Natural killer cell (primary cell): Measurements from ENCODE around the gene STIP1. TPM values are rescaled to one million over a fixed set of nuclear protein-coding genes. Genes with fewer than 3 reads are reported as not detected.

Experiments used
- ATAC-seq, 3 donors: fragments of 150-1000 bp in 2 of 3; fragments of 200-7000 bp in 1 of 3; cut with Tn5 transposase; 1 replicate in 1 of 3; 2 replicates in 2 of 3; pipeline ENCODE4 v1.10.0; 2021; ENCODE audit warnings: mild to moderate bottlenecking in 2 of 3, moderate library complexity in 2 of 3
- DNase-seq, 2 donors: peaks; one replicate each; pipeline versions ENCODE4 v3.0.0 to v3.0.0-alpha.2; 2013 to 2021; ENCODE audit warnings: mixed read lengths in 1 of 2
- H3K27ac ChIP-seq: one replicate; pipeline ENCODE4 v1.5.1; 2013; ENCODE audit warnings: mild to moderate bottlenecking, low read length
- H3K27me3 ChIP-seq: one replicate; pipeline ENCODE4 v1.6.1; 2013; ENCODE audit warnings: low read length; ENCODE audit not compliant: control insufficient read depth, insufficient read depth
- H3K36me3 ChIP-seq: one replicate; pipeline ENCODE4 v1.6.1; 2013; ENCODE audit warnings: low read length; ENCODE audit not compliant: control insufficient read depth, insufficient read depth
- H3K4me1 ChIP-seq: one replicate; pipeline ENCODE4 v1.6.1; 2013; ENCODE audit warnings: low read length; ENCODE audit not compliant: control insufficient read depth, insufficient read depth
- H3K4me3 ChIP-seq: one replicate; pipeline ENCODE4 v1.5.1; 2013; ENCODE audit warnings: low read length
- H3K9me3 ChIP-seq: one replicate; pipeline ENCODE4 v1.6.1; 2013; ENCODE audit warnings: low read length; ENCODE audit not compliant: control insufficient read depth, insufficient read depth
- H3K27ac Mint-ChIP-seq, 2 donors: one replicate each; pipeline ENCODE4 v1.8.0; 2022; ENCODE audit warnings: mild to moderate bottlenecking in 2 of 2, mixed read lengths in 2 of 2, moderate library complexity in 1 of 2
- H3K27me3 Mint-ChIP-seq, 2 donors: one replicate each; pipeline ENCODE4 v1.8.0; 2022; ENCODE audit warnings: low read depth in 2 of 2, mixed read lengths in 2 of 2
- H3K36me3 Mint-ChIP-seq: one replicate; pipeline ENCODE4 v1.8.0; 2022; ENCODE audit warnings: mixed read lengths
- H3K4me1 Mint-ChIP-seq, 2 donors: one replicate each; pipeline ENCODE4 v1.8.0; 2022; ENCODE audit warnings: mixed read lengths in 2 of 2
- H3K4me3 Mint-ChIP-seq: one replicate; pipeline ENCODE4 v1.8.0; 2022; ENCODE audit warnings: mild to moderate bottlenecking, moderate library complexity, mixed read lengths
- H3K9me3 Mint-ChIP-seq, 2 donors: one replicate each; pipeline ENCODE4 v1.8.0; 2022; ENCODE audit warnings: mixed read lengths in 2 of 2
- WGBS: methylation state at CpG from one replicate; pipeline ENCODE4 v1.1.7; 2013; ENCODE audit warnings: missing lambda C conversion rate; ENCODE audit not compliant: insufficient coverage; 5-methylcytosine and 5-hydroxymethylcytosine counted together
- intact Hi-C: fragments of 100-400 bp; cut with micrococcal nuclease; formaldehyde crosslinking; loops from one replicate; pipeline ENCODE4 v1.14.2; 2022
- total RNA-seq, 4 donors: library from RNA; stranded (reverse); fragments of 120-200 nt in 1 of 4; gene quantifications; one replicate each; pipeline versions ENCODE4 v1.2.3 to v1.2.4, GENCODE V29; 2013 to 2022
- TF ChIP-seq, protein P1 (sequence below): fragments of 200-600 bp; IDR thresholded peaks from one replicate; pipeline ENCODE4 v1.8.0; 2022; ENCODE audit warnings: antibody characterized with exemption

Gene STIP1
- total RNA-seq, 3 donors from 2014 or later (not counting 1 experiment from before 2014, with no cell fraction given) = 80.9 to 110 (median 85.1) TPM

DNA sequence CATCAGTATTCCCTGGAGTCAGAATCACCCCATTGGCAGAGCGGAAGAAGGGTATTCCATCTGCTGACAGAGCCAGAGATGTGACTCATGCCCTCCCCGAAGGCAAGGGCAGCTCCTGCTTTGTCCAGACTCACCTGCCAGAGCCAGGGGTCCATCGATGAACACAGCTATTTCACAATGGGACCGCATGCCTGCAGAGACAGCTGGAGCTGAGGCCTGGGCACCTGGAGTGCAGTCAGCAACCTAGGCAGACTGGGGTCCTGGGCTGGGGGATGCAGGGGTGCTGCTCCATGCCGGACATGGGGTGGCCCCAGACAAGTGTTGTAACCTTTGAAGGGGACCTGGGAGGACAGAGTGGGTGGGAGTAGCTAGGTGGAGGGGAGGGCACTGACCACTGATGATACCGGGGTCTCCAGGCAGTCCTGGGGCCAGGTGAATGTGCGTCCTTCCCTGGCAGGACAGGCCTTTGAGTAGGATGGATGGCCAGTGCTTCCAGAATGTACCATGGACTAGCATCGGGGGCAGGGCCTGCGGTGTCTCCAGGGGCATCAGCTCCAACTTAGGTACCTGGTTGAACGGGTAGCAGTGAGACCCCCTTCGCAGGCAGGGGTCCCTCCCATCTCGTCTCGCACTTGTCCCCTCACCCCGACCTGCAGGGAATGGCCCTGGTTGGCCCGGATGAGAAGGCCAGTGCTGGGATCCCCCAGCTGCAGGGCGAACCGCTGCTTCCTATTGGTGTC, 38.4 kb downstream of the STIP1 start:
- H3K27ac Mint-ChIP-seq = peak overlapping the region; percentile 18 to 85
- H3K27ac ChIP-seq = no peak overlapping the region

DNA sequence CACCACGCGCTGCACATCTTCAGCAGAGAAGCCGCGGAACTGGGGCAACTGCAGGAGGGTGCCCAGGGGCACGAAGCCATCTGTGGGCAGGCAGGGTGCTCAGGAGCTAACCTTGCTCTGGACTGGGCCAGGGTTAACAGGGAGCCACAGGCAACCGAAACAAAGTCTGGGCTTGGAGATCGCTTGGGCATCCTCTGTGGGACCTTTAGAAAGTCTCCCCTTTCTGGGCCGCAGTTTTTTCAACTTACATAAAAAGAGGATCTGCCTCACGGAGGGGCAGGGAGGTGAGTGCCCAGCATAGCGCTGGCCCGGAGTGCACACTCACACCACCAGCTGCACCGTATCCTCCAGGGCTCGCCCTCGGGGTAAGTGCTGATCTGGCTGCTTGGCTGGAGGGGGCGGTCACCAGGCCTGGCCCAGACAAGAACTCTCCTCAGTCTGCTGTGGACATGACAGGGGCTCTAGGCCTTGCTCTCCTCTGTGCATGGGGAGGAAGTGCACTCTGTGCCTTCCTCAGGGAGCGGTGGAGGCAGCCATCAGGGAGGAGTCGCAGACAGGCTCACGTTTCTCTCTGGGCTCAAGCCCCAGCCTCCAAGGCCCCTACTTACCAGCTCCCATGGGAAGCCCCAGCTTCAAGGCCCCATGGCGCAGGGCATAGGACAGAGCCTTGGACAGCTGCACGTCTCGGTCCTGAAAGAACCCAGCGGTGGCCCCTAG, 39.1 kb downstream of the STIP1 start:
- TF ChIP-seq, protein P1, sequence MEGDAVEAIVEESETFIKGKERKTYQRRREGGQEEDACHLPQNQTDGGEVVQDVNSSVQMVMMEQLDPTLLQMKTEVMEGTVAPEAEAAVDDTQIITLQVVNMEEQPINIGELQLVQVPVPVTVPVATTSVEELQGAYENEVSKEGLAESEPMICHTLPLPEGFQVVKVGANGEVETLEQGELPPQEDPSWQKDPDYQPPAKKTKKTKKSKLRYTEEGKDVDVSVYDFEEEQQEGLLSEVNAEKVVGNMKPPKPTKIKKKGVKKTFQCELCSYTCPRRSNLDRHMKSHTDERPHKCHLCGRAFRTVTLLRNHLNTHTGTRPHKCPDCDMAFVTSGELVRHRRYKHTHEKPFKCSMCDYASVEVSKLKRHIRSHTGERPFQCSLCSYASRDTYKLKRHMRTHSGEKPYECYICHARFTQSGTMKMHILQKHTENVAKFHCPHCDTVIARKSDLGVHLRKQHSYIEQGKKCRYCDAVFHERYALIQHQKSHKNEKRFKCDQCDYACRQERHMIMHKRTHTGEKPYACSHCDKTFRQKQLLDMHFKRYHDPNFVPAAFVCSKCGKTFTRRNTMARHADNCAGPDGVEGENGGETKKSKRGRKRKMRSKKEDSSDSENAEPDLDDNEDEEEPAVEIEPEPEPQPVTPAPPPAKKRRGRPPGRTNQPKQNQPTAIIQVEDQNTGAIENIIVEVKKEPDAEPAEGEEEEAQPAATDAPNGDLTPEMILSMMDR = no peak
- DNase-seq = no peak
- H3K27ac ChIP-seq = peak overlapping the region; percentile 59
- no peaks in the 10 kb centered on the region for H3K27me3 Mint-ChIP-seq
- no peaks in the 10 kb centered on the region for H3K36me3 Mint-ChIP-seq
- intact Hi-C loops = no loop called here
- H3K36me3 ChIP-seq = peaks cover 31% of the 10 kb centered on the region
- H3K4me1 ChIP-seq = peaks cover 42% of the 10 kb centered on the region
- H3K27me3 ChIP-seq = no peaks in the 10 kb centered on the region
- H3K27ac Mint-ChIP-seq = peak overlapping the region; percentile 82 to 85
- peaks cover 21 to 47% of the 10 kb centered on the region in 2 donors for H3K4me1 Mint-ChIP-seq
- ATAC-seq = no peak
- 74% methylated on average over 22 of the region's 22 CpGs for WGBS
- H3K9me3 ChIP-seq = no peaks in the 10 kb centered on the region
- no peaks in the 10 kb centered on the region for H3K9me3 Mint-ChIP-seq
- H3K4me3 ChIP-seq = peak overlapping the region; percentile 74
- peak overlapping the region; percentile 88 for H3K4me3 Mint-ChIP-seq

More for the DNA sequence above, 38.4 kb downstream of the STIP1 start:
- H3K4me3 ChIP-seq = no peak overlapping the region
- TF ChIP-seq, protein P1 = no peak
- peaks cover 36% of the 10 kb centered on the region for H3K4me1 ChIP-seq
- intact Hi-C loops = no loop called here
- no peaks in the 10 kb centered on the region for H3K9me3 ChIP-seq
- H3K4me3 Mint-ChIP-seq = peak overlapping the region; percentile 88
- 94% methylated on average over 17 of the region's 17 CpGs for WGBS
- no peaks in the 10 kb centered on the region for H3K9me3 Mint-ChIP-seq
- peaks cover 16 to 40% of the 10 kb centered on the region in 2 donors for H3K4me1 Mint-ChIP-seq
- DNase-seq (no peak), ATAC-seq (no peak)
- H3K36me3 Mint-ChIP-seq = no peaks in the 10 kb centered on the region
- H3K36me3 ChIP-seq = peaks cover 38% of the 10 kb centered on the region
- H3K27me3 ChIP-seq = no peaks in the 10 kb centered on the region
- no peaks in the 10 kb centered on the region for H3K27me3 Mint-ChIP-seq

DNA sequence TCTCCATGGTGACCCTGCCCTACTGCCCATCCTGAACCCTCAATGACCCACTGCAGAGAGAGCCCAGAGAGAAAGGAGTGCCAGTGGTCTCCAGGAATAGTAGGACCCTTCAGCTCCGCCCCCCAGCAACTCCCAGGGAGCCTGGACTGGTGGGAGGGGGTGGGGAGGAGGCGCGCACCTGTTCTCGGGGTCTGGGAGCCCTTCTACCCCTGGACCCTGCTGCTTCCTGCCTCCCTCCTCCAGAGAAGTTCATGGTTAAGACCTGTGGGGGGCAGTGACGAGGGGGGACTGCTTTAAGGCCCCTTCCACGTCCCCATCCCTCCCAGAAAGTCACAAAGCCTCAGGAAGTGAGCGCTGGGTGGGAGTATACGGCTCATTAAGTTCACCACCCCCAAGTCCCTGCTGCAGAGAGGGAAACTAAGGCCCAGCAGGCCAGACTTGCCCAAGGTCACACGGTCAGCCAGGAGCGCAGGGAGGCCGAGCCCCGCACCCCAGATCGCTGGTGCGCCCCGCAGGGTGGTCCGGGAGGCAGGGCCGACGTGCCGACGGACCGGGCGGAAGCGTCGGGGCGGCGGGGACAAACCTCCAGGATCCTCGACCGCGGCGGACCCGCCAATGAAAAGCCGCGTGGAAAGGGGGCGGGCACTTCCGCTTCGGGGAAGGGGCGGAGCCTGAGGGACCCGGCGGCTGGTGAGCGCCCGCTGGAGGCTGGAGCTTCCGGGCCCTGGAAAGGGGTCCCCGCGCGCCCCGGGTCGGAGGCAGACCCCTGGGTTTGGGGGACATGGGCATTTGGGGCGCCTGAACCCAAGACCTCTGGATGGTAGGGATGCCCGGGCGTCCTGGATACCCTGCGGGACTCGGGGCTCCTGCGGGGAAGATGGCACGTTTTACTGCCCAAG, 39.9 kb downstream of the STIP1 start, which contains the start of the genes NUDT22 and TRPT1:
TSS of gene NUDT22 (plus strand) at position 667 of the 899 bp plus-strand sequence. CDS start 379 bp downstream, outside the sequence.
TSS of gene TRPT1 (minus strand) at position 579 of the 899 bp plus-strand sequence. CDS start at position 253, 326 bp downstream.
- Mint-ChIP-seq H3K9me3 (no peaks in the 10 kb centered on the region), H3K27me3 (no peaks in the 10 kb centered on the region), H3K4me3 (peak within 1 kb of the TSS; percentile 88), H3K27ac (peak within 1 kb of the TSS; percentile 82 to 85), H3K36me3 (no peaks in the 10 kb centered on the region), H3K4me1 (peaks cover 24 to 52% of the 10 kb centered on the region in 2 donors)
- under 1% methylated on average over 53 of the region's 54 CpGs for WGBS
- intact Hi-C loops = no loop called here
- Histone ChIP-seq H3K27me3 (no peaks in the 10 kb centered on the region), H3K4me3 (peak within 1 kb of the TSS; percentile 74), H3K36me3 (peaks cover 23% of the 10 kb centered on the region), H3K9me3 (no peaks in the 10 kb centered on the region), H3K27ac (peak within 1 kb of the TSS; percentile 67), H3K4me1 (peaks cover 48% of the 10 kb centered on the region)
- DNase-seq (peak; percentile 93 to 94), ATAC-seq (peak; percentile 68 to 84 (median 76))
- TF ChIP-seq, protein P1 = peak; percentile 62
